Memory B cell (primary cell): Measurements from ENCODE around the gene BCO1.

Source experiments
- ATAC-seq: fragments of 150-1000 bp; cut with Tn5 transposase; 2 replicates; pipeline ENCODE4 v1.10.0; 2021; ENCODE audit warnings: low read depth, mild to moderate bottlenecking, moderate library complexity
- DNase-seq, 2 donors: peaks; one replicate each; pipeline ENCODE4 v3.0.0; 2022; ENCODE audit warnings: low spot score in 2 of 2
- H3K27ac Mint-ChIP-seq: one replicate; pipeline ENCODE4 v1.8.0; 2022; ENCODE audit warnings: mild to moderate bottlenecking, moderate library complexity, mixed read lengths
- H3K27me3 Mint-ChIP-seq: one replicate; pipeline ENCODE4 v1.8.0; 2022; ENCODE audit warnings: mixed read lengths
- H3K36me3 Mint-ChIP-seq: one replicate; pipeline ENCODE4 v1.8.0; 2022; ENCODE audit warnings: mild to moderate bottlenecking, mixed read lengths
- H3K4me1 Mint-ChIP-seq: one replicate; pipeline ENCODE4 v1.8.0; 2022; ENCODE audit warnings: mixed read lengths
- H3K4me3 Mint-ChIP-seq: one replicate; pipeline ENCODE4 v1.8.0; 2022; ENCODE audit warnings: mild to moderate bottlenecking, moderate library complexity, mixed read lengths
- H3K9me3 Mint-ChIP-seq: one replicate; pipeline ENCODE4 v1.8.0; 2022; ENCODE audit warnings: mixed read lengths

BCO1 gene

DNA sequence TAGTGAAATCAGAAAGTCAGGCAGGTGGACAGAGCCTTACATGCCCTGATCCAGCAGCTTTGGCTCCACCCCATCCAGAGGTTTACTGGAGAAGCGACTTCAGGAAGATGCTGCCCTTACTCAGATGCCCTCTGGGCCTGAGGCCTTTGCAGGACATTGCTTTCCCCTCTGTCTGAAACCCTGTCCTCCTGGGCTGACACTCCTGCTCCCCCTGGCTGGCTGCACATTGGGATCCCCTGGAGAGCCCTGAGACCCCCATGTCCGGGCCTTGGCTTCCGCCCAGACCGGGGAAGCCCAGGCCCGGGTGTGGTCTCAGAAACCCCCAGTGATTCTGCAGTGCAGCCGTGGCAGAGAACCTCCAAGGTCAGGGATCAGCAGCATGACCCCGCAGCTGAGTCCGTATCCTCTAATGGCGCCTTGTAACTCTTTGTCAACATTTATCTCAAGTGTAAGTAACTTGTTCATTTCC is 36.6 kb downstream of the BCO1 start:
- no peak overlapping the region for H3K27ac Mint-ChIP-seq
- DNase-seq (no peak), ATAC-seq (no peak)
- H3K4me1 Mint-ChIP-seq, result no peaks in the 10 kb centered on the region
- no peak overlapping the region for H3K4me3 Mint-ChIP-seq
- H3K9me3 Mint-ChIP-seq, result no peaks in the 10 kb centered on the region
- H3K36me3 Mint-ChIP-seq, result no peaks in the 10 kb centered on the region
- peaks cover 8% of the 10 kb centered on the region for H3K27me3 Mint-ChIP-seq

DNA sequence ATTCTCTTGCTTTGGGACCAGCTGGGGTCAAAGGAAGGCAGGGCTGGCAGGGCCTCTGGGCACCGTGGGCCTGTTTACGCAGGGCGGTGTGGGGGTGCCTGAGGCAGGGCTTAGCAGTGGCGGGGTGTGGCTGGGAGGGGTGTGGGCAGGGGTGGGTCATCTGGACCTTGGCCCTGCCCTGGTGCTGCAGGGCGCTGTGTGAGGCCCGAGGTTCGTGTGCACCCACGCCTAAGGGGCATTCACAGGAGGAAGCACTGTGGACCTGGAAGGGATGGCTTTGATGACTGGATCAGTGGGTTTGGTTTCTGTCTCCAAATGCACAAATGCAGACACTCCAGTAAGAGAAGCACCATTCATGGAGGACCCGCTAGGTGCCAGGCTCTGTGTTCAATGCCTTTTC is 37.3 kb downstream of the BCO1 start:
- H3K9me3 Mint-ChIP-seq, result no peaks in the 10 kb centered on the region
- no peak for DNase-seq
- no peaks in the 10 kb centered on the region for H3K4me1 Mint-ChIP-seq

DNA sequence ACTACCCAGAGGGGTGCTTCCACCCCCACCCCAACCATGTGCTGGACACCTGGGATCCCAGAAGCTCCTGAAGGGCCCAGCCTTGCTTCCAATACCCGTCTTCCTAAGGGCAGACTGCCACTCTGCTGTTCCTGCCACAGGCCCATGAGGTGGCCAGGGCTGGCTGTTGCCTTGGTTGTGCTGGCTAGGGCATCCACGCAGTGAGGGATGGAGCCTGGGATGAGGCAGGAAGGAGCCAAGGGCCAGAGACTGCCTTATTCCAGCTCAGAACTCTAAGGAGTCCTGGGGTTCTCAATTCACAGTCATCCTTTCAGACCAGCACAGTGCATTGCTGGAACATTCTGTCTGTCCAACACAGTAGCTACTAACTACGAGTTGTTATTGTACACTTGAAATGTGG is 37.8 kb downstream of the BCO1 start:
- H3K27ac Mint-ChIP-seq, result no peak overlapping the region
- no peaks in the 10 kb centered on the region for H3K9me3 Mint-ChIP-seq
- H3K36me3 Mint-ChIP-seq, result no peaks in the 10 kb centered on the region
- ATAC-seq (no peak), DNase-seq (no peak)
- H3K4me1 Mint-ChIP-seq, result no peaks in the 10 kb centered on the region
- peaks cover 9% of the 10 kb centered on the region for H3K27me3 Mint-ChIP-seq
- no peak overlapping the region for H3K4me3 Mint-ChIP-seq

More for the DNA sequence above, 37.3 kb downstream of the BCO1 start:
- no peak for ATAC-seq
- Mint-ChIP-seq H3K27ac (no peak overlapping the region), H3K36me3 (no peaks in the 10 kb centered on the region), H3K27me3 (peaks cover 9% of the 10 kb centered on the region), H3K4me3 (no peak overlapping the region)

DNA sequence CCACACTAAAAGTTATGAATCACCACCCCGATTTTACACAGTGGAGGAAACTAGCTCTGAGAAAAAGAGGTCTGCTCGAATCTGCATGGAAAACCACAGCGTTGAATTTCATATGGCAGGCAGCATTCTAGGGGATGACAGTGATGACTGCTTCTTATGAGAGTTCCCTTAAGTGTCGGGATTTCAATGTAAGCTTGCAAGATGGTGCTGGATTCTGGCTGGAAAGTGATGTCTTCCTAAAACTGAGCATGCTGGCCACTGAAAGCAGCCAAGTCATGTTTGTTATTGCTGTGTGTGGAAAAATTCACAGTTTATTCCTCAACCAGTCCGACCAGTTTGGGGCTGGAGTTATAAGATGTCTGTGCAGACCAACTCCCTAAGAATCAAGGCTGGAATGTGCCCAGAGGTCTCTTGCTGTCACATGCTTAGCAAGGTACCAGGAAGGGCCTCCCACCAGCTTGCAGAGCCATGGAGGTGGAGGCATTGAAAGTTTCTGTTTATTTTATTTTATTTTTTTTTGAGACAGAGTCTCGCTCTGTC is 39.1 kb downstream of the BCO1 start:
- Mint-ChIP-seq H3K9me3 (no peaks in the 10 kb centered on the region), H3K4me3 (no peak overlapping the region), H3K27me3 (peaks cover 3% of the 10 kb centered on the region), H3K27ac (no peak overlapping the region), H3K4me1 (no peaks in the 10 kb centered on the region), H3K36me3 (no peaks in the 10 kb centered on the region)
- ATAC-seq (no peak), DNase-seq (no peak)

- H3K36me3 Mint-ChIP-seq, result no peaks in the 10 kb centered on the region
- ATAC-seq (no peak), DNase-seq (no peak)
- H3K27me3 Mint-ChIP-seq, result peaks cover 3% of the 10 kb centered on the region
- no peaks in the 10 kb centered on the region for H3K4me1 Mint-ChIP-seq
- H3K4me3 Mint-ChIP-seq, result no peak overlapping the region
- no peaks in the 10 kb centered on the region for H3K9me3 Mint-ChIP-seq
- no peak overlapping the region for H3K27ac Mint-ChIP-seq
Observed at GRCh38 chr16:81278526-81278925, 40.0 kb downstream of the BCO1 start.

GRCh38 chr16:81279392-81279791 is 40.9 kb downstream of the BCO1 start:
- H3K9me3 Mint-ChIP-seq, result no peaks in the 10 kb centered on the region
- no peak overlapping the region for H3K27ac Mint-ChIP-seq
- H3K27me3 Mint-ChIP-seq, result peaks cover 3% of the 10 kb centered on the region
- no peaks in the 10 kb centered on the region for H3K4me1 Mint-ChIP-seq
- H3K4me3 Mint-ChIP-seq, result no peak overlapping the region
- no peaks in the 10 kb centered on the region for H3K36me3 Mint-ChIP-seq
- no peak for DNase-seq
- no peak for ATAC-seq

DNA sequence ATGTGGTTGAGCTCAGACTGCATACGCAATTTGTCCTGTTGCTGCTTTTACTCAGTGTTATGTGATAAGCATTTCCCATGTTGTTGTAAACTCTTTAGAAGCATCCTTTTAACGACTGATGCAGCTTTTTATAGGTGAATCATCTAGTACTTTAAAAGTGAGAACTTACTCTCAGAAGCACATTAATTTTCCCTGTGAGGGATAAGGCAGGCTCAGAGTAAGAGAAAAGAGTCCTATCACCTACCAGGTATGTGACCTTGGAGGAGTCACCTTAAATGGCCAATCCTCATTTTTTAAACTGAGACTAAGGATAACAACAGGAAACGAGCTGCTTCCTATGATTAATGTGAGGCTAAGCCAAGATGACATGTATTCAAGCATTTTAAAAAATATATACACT is 41.9 kb downstream of the BCO1 start:
- Mint-ChIP-seq H3K4me1 (no peaks in the 10 kb centered on the region), H3K9me3 (no peaks in the 10 kb centered on the region), H3K36me3 (no peaks in the 10 kb centered on the region), H3K4me3 (no peak overlapping the region), H3K27me3 (peaks cover 2% of the 10 kb centered on the region), H3K27ac (no peak overlapping the region)
- no peak for ATAC-seq
- no peak for DNase-seq

- H3K4me3 Mint-ChIP-seq, result no peak overlapping the region
- no peaks in the 10 kb centered on the region for H3K36me3 Mint-ChIP-seq
- H3K9me3 Mint-ChIP-seq, result no peaks in the 10 kb centered on the region
- no peak overlapping the region for H3K27ac Mint-ChIP-seq
- ATAC-seq (no peak), DNase-seq (no peak)
- H3K4me1 Mint-ChIP-seq, result no peaks in the 10 kb centered on the region
- peaks cover 1% of the 10 kb centered on the region for H3K27me3 Mint-ChIP-seq
Observed at GRCh38 chr16:81283044-81283443, 44.6 kb downstream of the BCO1 start.

GRCh38 chr16:81284995-81285600 is 46.6 kb downstream of the BCO1 start:
- no peaks in the 10 kb centered on the region for H3K4me1 Mint-ChIP-seq
- H3K9me3 Mint-ChIP-seq, result no peaks in the 10 kb centered on the region
- no peak for ATAC-seq
- no peaks in the 10 kb centered on the region for H3K36me3 Mint-ChIP-seq
- no peak for DNase-seq
- H3K27me3 Mint-ChIP-seq, result peaks cover 1% of the 10 kb centered on the region
- no peak overlapping the region for H3K4me3 Mint-ChIP-seq
- no peak overlapping the region for H3K27ac Mint-ChIP-seq

DNA sequence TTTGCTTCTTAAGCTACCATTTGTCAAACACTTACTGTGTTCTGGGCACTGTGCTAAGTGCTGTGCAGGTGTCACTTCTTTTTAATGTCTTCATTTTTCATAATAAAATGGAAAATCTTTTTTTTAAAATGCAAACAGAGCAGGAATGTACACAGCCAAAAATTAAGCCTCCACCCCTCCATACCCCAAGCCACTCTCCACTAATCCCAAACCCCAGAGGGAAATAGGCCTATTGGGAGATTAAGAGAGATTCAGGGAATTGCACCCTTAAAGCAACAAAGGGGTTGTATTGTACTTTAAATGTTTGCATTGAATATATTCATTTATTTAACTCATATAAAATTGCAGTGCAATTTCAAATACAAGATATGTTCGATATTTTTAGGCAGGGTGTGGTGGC is 47.7 kb downstream of the BCO1 start:
- Mint-ChIP-seq H3K4me3 (no peak overlapping the region), H3K4me1 (no peaks in the 10 kb centered on the region), H3K27me3 (peaks cover 1% of the 10 kb centered on the region), H3K27ac (no peak overlapping the region), H3K9me3 (no peaks in the 10 kb centered on the region), H3K36me3 (no peaks in the 10 kb centered on the region)
- ATAC-seq (no peak), DNase-seq (no peak)

- Mint-ChIP-seq H3K27ac (no peak overlapping the region), H3K4me3 (no peak overlapping the region), H3K4me1 (no peaks in the 10 kb centered on the region), H3K27me3 (peaks cover 19% of the 10 kb centered on the region), H3K36me3 (no peaks in the 10 kb centered on the region), H3K9me3 (no peaks in the 10 kb centered on the region)
- DNase-seq, result no peak
- ATAC-seq, result no peak
Observed at GRCh38 chr16:81291117-81291516, 52.6 kb downstream of the BCO1 start.

DNA sequence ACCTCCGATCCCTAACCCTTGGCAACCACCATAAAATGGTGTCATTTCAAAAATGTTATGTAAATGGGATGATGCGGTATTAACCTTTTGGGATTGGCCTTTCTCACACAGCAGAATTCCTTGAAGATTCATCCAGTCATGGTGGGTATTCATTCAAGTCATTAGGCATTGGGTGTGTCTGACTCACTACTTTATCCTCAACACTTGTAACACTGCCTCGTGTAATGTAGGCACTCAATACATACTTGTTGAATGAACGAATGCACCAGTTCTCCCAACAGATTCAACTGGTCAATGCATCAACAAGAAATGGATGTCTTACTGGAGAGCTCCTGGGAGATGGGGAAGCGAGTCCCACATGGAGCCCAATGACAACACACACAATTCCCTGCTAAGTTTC is 54.4 kb downstream of the BCO1 start:
- peaks cover 21% of the 10 kb centered on the region for H3K27me3 Mint-ChIP-seq
- H3K4me3 Mint-ChIP-seq, result no peak overlapping the region
- H3K27ac Mint-ChIP-seq, result no peak overlapping the region
- no peaks in the 10 kb centered on the region for H3K4me1 Mint-ChIP-seq
- no peaks in the 10 kb centered on the region for H3K9me3 Mint-ChIP-seq
- H3K36me3 Mint-ChIP-seq, result no peaks in the 10 kb centered on the region
- ATAC-seq, result no peak
- DNase-seq, result no peak

DNA sequence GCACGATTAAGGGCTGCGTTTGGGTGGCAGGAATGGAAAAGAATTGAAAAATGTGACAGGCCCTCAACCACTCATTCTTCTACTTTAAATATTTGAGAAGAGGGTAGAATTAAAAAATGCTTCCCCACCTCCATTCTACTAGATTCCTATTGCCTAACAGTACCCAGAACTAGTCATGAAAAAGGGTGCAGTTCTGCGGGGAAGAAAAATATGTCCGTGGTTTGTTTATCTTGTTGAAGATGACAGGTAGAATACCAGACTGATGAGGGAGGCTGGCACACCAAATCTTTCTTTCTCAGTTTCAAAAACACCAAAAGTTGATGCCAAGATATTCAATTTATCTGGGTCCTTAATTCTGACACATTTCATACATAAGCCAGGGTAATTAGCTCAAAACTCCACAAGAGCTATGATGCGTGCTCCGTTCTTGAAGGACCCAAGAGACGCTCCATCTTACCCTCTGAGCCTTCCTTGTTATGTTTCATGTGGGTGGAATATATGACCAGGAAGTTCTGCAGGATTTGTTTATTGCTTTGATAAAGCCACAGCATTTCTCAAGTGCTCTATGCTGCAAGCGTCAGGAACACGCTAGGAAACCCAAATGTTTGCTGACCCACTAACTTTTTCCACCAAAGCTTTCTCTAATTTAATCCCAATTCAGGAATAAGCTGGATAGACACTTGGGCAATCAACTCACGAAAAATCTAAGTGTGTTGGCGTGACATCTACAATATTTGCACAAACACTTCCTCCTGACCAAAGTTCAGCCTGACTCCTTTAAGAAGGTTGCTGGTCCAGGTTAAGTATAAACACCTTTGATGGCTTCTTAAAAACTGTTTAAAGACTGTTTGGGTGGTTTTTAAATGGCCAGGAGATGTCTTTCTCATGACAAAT is 55.7 kb downstream of the BCO1 start:
- H3K9me3 Mint-ChIP-seq, result no peaks in the 10 kb centered on the region
- H3K4me3 Mint-ChIP-seq, result no peak overlapping the region
- H3K4me1 Mint-ChIP-seq, result no peaks in the 10 kb centered on the region
- DNase-seq, result no peak
- no peak for ATAC-seq
- H3K27ac Mint-ChIP-seq, result no peak overlapping the region
- peaks cover 21% of the 10 kb centered on the region for H3K27me3 Mint-ChIP-seq
- no peaks in the 10 kb centered on the region for H3K36me3 Mint-ChIP-seq

DNA sequence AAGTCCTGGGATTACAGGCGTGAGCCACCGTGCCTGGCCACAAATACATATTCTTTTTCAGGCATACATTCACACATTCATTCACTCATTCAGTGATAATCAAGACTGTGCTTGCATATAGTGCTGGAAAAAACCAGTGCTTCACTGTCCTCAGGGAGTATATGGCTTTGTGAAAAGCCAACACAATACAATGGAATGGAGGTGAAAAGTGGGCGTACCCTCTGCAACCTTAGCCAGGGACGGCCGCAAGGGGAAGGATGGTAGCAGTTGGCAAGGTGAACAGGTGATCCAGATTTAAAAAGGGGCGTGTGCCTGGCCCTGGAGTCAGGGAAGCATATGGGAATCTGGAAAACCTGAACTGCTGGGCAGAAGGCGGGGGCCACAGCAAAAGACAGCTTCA is 58.1 kb downstream of the BCO1 start:
- no peaks in the 10 kb centered on the region for H3K9me3 Mint-ChIP-seq
- DNase-seq (no peak), ATAC-seq (no peak)
- peaks cover 18% of the 10 kb centered on the region for H3K27me3 Mint-ChIP-seq
- H3K4me3 Mint-ChIP-seq, result no peak overlapping the region
- no peak overlapping the region for H3K27ac Mint-ChIP-seq
- H3K4me1 Mint-ChIP-seq, result no peaks in the 10 kb centered on the region
- no peaks in the 10 kb centered on the region for H3K36me3 Mint-ChIP-seq
